ENCODE results near the gene RPL9. TPM values are rescaled to one million over a fixed set of nuclear protein-coding genes. Genes with fewer than 3 reads are reported as not detected.

Gene RPL9
- total RNA-seq, 4 donors from 2014 or later = 2,242 to 7,905 (median 4,182) TPM

DNA sequence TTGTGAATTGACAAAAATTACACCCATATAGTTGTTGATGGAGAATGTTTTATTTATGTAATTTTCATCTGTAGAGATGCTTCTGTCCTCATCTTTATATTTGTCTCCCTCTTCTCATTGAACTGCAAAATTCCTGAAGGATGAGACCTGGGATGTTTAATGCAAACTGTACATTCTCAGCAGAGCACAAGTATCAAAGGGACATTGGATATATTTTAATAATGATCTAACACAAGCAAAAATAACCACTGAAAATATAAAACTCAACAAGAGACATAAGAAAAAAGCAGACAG is 40.0 kb upstream of the RPL9 start:
- no peak overlapping the region for H3K27ac ChIP-seq
- intact Hi-C loops (cut with DNase I) = no loop called here
- no peak for DNase-seq
- peaks cover 0 to 35% (median 12%) of the 10 kb centered on the region in 3 donors for H3K4me1 ChIP-seq
- no peaks in the 10 kb centered on the region for H3K9me3 ChIP-seq
- no peak overlapping the region for H3K4me3 ChIP-seq
- no peak for TF ChIP-seq POLR2A (IDR thresholded peaks at IDR 0.05)
- TF ChIP-seq, protein P1, sequence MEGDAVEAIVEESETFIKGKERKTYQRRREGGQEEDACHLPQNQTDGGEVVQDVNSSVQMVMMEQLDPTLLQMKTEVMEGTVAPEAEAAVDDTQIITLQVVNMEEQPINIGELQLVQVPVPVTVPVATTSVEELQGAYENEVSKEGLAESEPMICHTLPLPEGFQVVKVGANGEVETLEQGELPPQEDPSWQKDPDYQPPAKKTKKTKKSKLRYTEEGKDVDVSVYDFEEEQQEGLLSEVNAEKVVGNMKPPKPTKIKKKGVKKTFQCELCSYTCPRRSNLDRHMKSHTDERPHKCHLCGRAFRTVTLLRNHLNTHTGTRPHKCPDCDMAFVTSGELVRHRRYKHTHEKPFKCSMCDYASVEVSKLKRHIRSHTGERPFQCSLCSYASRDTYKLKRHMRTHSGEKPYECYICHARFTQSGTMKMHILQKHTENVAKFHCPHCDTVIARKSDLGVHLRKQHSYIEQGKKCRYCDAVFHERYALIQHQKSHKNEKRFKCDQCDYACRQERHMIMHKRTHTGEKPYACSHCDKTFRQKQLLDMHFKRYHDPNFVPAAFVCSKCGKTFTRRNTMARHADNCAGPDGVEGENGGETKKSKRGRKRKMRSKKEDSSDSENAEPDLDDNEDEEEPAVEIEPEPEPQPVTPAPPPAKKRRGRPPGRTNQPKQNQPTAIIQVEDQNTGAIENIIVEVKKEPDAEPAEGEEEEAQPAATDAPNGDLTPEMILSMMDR (IDR thresholded peaks at IDR 0.05) = no peak
- no peaks in the 10 kb centered on the region for H3K27me3 ChIP-seq
- H3K36me3 ChIP-seq = peaks cover 3 to 58% (median 8%) of the 10 kb centered on the region in 3 donors

DNA sequence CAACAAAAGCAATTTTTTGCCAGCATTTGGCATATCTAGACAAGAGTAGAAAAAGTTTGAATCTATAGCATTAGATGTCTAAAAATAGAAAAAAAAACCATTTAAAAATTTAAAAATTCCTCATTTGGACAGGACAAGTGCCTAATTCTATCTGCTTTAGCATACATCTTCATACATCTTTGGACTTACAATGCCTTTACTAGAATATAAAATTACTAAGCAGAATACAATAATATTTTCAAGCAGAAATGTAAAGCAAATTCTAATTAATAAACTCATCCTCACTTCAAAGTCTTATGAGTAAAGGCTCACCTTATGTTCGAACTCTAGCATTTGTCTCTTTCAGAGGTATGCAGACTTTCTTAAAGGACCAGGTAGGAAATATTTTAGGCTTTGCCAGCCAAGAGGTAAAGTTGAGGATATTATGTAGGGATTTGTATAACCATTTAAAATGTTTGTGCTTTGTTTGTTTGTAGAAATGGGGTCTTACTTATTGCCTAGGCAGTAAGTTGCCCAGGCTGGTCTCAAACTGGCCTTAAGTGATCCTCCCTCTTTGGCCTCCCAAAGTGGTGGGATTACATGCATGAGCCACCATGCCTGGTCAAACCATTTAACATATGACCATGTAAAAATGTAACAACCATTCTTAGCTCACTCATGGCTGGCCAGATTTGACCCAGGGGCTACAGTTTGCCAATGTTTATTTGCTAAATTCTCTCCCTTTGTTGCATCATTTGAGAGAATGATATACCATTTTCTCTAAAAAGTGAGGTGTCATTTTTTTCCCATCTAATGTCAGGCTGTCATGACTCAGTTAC is 39.4 kb upstream of the RPL9 start:
- WGBS, 2 donors = 80 to 92% methylated on average over 1 of the region's 1 CpG

DNA sequence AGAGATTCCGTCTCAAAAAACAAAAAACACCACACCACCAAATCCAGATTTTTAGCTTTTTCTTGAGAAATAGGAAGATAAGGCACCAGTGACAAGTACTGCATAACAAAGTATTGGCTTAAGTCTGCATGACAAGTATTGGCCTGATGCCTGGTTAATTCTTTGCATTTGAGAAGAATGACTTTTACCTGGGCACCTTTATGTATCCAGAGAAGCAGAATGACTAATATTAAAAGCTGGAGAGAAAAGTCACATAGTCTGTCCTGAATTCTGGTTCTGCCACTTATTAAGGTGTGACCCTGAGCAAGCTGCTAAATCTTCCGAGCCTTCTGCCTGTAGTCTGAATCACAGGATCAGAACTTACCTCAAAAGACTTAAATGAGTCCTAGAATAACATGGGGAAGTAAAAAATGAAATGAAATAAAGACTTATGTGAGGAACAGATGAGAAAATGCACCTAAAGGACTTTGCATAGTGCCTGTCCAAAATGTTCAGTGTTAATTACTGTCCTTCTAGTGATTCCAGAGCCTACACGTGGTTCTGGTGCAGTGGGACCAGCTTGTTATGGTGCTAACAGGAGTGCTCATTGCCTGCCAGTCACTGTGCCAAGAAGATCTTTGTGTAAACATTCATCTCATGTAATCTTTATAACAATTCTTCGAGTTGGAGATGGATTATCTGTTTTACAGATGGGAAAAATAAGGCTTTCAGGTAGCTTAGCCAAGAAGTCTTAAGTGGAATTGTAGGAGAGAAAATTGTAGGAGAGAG is 36.9 kb upstream of the RPL9 start:
- TF ChIP-seq, protein P1 (IDR thresholded peaks at IDR 0.05) = no peak
- TF ChIP-seq POLR2A (IDR thresholded peaks at IDR 0.05) = no peak
- H3K36me3 ChIP-seq = peaks cover 0 to 28% (median 0%) of the 10 kb centered on the region in 3 donors
- intact Hi-C loops (cut with DNase I) = no loop called here
- no peaks in the 10 kb centered on the region for H3K9me3 ChIP-seq
- H3K27ac ChIP-seq = peak overlapping the region; percentile 42 to 81 (median 68)
- 41 to 50% methylated on average over 4 of the region's 4 CpGs for WGBS, 2 donors
- DNase-seq = no peak
- H3K4me1 ChIP-seq = peaks cover 0 to 35% (median 12%) of the 10 kb centered on the region in 3 donors
- no peaks in the 10 kb centered on the region for H3K27me3 ChIP-seq
- no peak overlapping the region for H3K4me3 ChIP-seq

More for the DNA sequence above, 39.4 kb upstream of the RPL9 start:
- no peaks in the 10 kb centered on the region for H3K27me3 ChIP-seq
- peaks cover 0 to 53% (median 5%) of the 10 kb centered on the region in 3 donors for H3K36me3 ChIP-seq
- no peak overlapping the region for H3K4me3 ChIP-seq
- DNase-seq = no peak
- no peak overlapping the region for H3K27ac ChIP-seq
- no peaks in the 10 kb centered on the region for H3K9me3 ChIP-seq
- TF ChIP-seq POLR2A (IDR thresholded peaks at IDR 0.05) = no peak
- TF ChIP-seq, protein P1 (IDR thresholded peaks at IDR 0.05) = no peak
- intact Hi-C loops (cut with DNase I) = no loop called here
- peaks cover 0 to 35% (median 12%) of the 10 kb centered on the region in 3 donors for H3K4me1 ChIP-seq

DNA sequence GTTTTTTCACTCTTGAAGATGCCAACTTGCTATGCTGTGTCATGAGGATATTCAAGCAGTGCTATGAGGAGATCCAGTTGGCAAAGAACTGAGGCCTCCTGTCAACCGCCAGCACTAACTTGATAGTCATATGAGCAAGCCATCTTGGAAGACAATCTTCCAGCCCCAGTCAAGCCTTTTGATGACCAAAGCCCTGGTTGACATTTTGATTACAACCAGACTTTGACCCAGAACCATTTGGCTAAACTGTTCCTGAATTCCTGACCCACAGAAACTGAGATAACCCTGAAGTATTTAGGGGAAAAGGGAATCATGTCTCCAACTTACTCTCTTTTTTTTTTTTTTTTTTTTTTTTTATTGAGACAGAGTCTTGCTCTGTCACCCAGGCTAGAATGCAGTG is 35.6 kb upstream of the RPL9 start:
- TF ChIP-seq, protein P1 (IDR thresholded peaks at IDR 0.05) = no peak
- TF ChIP-seq POLR2A (IDR thresholded peaks at IDR 0.05) = no peak
- DNase-seq = no peak
- H3K36me3 ChIP-seq = peaks cover 0 to 15% (median 0%) of the 10 kb centered on the region in 3 donors
- H3K27me3 ChIP-seq = no peaks in the 10 kb centered on the region
- no peaks in the 10 kb centered on the region for H3K9me3 ChIP-seq
- 82 to 100% methylated on average over 1 of the region's 1 CpG for WGBS, 2 donors
- H3K27ac ChIP-seq = no peak overlapping the region
- no peak overlapping the region for H3K4me3 ChIP-seq
- peaks cover 0 to 35% (median 12%) of the 10 kb centered on the region in 3 donors for H3K4me1 ChIP-seq
- intact Hi-C loops (cut with DNase I) = no loop called here

DNA sequence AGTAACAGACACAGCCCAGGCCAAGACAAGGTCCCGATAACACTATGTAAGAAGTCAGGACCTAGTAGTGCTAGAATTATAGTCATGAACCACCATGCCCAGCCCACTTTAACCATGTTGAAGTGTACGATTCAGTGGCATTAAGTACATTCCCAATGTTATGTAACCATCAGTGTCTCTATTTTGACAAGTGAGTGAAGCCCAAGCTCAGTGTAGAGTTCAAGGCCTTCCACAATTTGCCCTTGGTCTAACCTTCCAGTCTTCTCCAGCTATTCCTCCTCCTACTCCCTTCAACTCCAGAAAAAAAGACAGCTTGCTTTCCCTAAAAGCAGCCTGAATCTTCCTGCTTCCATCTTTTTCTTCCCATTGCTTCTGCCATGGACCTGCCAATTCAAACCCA is 31.6 kb upstream of the RPL9 start:
- TF ChIP-seq, protein P1 (IDR thresholded peaks at IDR 0.05) = no peak
- Histone ChIP-seq H3K36me3 (no peaks in the 10 kb centered on the region), H3K27me3 (no peaks in the 10 kb centered on the region), H3K9me3 (no peaks in the 10 kb centered on the region), H3K4me1 (peaks cover 0 to 17% (median 4%) of the 10 kb centered on the region in 3 donors), H3K4me3 (no peak overlapping the region), H3K27ac (no peak overlapping the region)
- DNase-seq = no peak
- intact Hi-C loops (cut with DNase I) = no loop called here
- WGBS, 2 donors = 85 to 93% methylated on average over 2 of the region's 2 CpGs

Measured in esophagus squamous epithelium (tissue), 5 donors.